SK-N-SH treated with all-trans-retinoic acid at 6 μM for 48 hours (cell line): ENCODE results near the gene CRELD2.

ENCODE experiments used
- ATAC-seq: fragments of 200-7000 bp; cut with Tn5 transposase; 3 replicates; pipeline ENCODE4 v1.9.1; 2020; ENCODE audit warnings: mild to moderate bottlenecking, moderate library complexity
- BACH2 ChIP-seq: fragments of 250-450 bp; sonication (Bioruptor Pico); IDR thresholded peaks from 2 replicates; pipeline ENCODE4 v1.9.0; 2021; ENCODE audit warnings: mild to moderate bottlenecking, borderline replicate concordance
- CREB5 ChIP-seq: fragments of 250-450 bp; sonication (Bioruptor Pico); IDR thresholded peaks from 2 replicates; pipeline ENCODE4 v1.5.1; 2020; ENCODE audit warnings: low read depth, mild to moderate bottlenecking, moderate library complexity
- CSDC2 ChIP-seq: fragments of 250-450 bp; sonication (Bioruptor Pico); IDR thresholded peaks from 2 replicates; pipeline ENCODE4 v1.5.0; 2020; ENCODE audit warnings: mild to moderate bottlenecking, moderate library complexity
- CSRNP3 ChIP-seq: fragments of 250-450 bp; sonication (Bioruptor Pico); IDR thresholded peaks from 2 replicates; pipeline ENCODE4 v1.5.1; 2021; ENCODE audit warnings: mild to moderate bottlenecking, moderate library complexity
- ESRRG ChIP-seq: fragments of 250-450 bp; sonication (Bioruptor Pico); IDR thresholded peaks from 2 replicates; pipeline ENCODE4 v1.6.1; 2021; ENCODE audit warnings: mild to moderate bottlenecking
- GLIS3 ChIP-seq: fragments of 250-450 bp; sonication (Bioruptor Pico); IDR thresholded peaks from 2 replicates; pipeline ENCODE4 v1.5.0; 2020; ENCODE audit warnings: mild to moderate bottlenecking, moderate library complexity
- ISL1 ChIP-seq: fragments of 250-450 bp; sonication (Bioruptor Pico); IDR thresholded peaks from 2 replicates; pipeline ENCODE4 v2.1.2; 2022; ENCODE audit warnings: mild to moderate bottlenecking, moderate library complexity
- OSR1 ChIP-seq: fragments of 250-450 bp; sonication (Bioruptor Pico); IDR thresholded peaks from 2 replicates; pipeline ENCODE4 v1.8.0; 2022; ENCODE audit warnings: moderate library complexity, mild to moderate bottlenecking, inconsistent platforms
- PATZ1 ChIP-seq: fragments of 250-450 bp; sonication (Bioruptor Pico); IDR thresholded peaks from 2 replicates; pipeline ENCODE4 v1.8.0; 2020; ENCODE audit warnings: mild to moderate bottlenecking, moderate library complexity, borderline replicate concordance
- PPARA ChIP-seq: fragments of 250-450 bp; sonication (Bioruptor Pico); IDR thresholded peaks from 2 replicates; pipeline ENCODE4 v1.5.0; 2020; ENCODE audit warnings: mild to moderate bottlenecking, borderline replicate concordance
- RARB ChIP-seq: fragments of 250-450 bp; sonication (Bioruptor Pico); IDR thresholded peaks from 2 replicates; pipeline ENCODE4 v1.8.0; 2021; ENCODE audit warnings: mild to moderate bottlenecking, moderate library complexity
- SNAI2 ChIP-seq: fragments of 250-450 bp; sonication (Bioruptor Pico); IDR thresholded peaks from 2 replicates; pipeline ENCODE4 v1.5.0; 2020; ENCODE audit warnings: mild to moderate bottlenecking, moderate library complexity
- TCF4 ChIP-seq: fragments of 250-450 bp; sonication (Bioruptor Pico); IDR thresholded peaks from 2 replicates; pipeline ENCODE4 v1.8.0; 2021; ENCODE audit warnings: mild to moderate bottlenecking, moderate library complexity, borderline replicate concordance
- TOX ChIP-seq: fragments of 250-450 bp; sonication (Bioruptor Pico); IDR thresholded peaks from 2 replicates; pipeline ENCODE4 v1.8.0; 2021; ENCODE audit warnings: mild to moderate bottlenecking, moderate library complexity, borderline replicate concordance
- ZC3H10 ChIP-seq: fragments of 250-450 bp; sonication (Bioruptor Pico); IDR thresholded peaks from 2 replicates; pipeline ENCODE4 v1.5.1; 2021; ENCODE audit warnings: mild to moderate bottlenecking, moderate library complexity
- ZFP3 ChIP-seq: fragments of 250-450 bp; sonication (Bioruptor Pico); IDR thresholded peaks from 2 replicates; pipeline ENCODE4 v1.5.0; 2020; ENCODE audit warnings: mild to moderate bottlenecking, moderate library complexity
- ZFP30 ChIP-seq: fragments of 450-650 bp; formaldehyde crosslinking; IDR thresholded peaks from 2 replicates; pipeline ENCODE4 v1.5.0; 2022; ENCODE audit warnings: mild to moderate bottlenecking, moderate library complexity
- ZNF565 ChIP-seq: fragments of 450-650 bp; formaldehyde crosslinking; conservative IDR thresholded peaks from 2 replicates; pipeline ENCODE4 v1.5.0; 2020; ENCODE audit warnings: low read depth, mild to moderate bottlenecking, moderate library complexity
- ZNF70 ChIP-seq: fragments of 450-650 bp; formaldehyde crosslinking; IDR thresholded peaks from 2 replicates; pipeline ENCODE4 v1.5.0; 2020; ENCODE audit warnings: mild to moderate bottlenecking, moderate library complexity
- ZNF8 ChIP-seq: fragments of 450-650 bp; formaldehyde crosslinking; IDR thresholded peaks from 2 replicates; pipeline ENCODE4 v1.5.0; 2020; ENCODE audit warnings: mild to moderate bottlenecking, moderate library complexity
- TF ChIP-seq, protein P1 (sequence below): fragments of 250-450 bp; sonication (Bioruptor Pico); IDR thresholded peaks from 2 replicates; pipeline ENCODE4 v1.8.0; 2021; ENCODE audit warnings: low read depth, mild to moderate bottlenecking, moderate library complexity, borderline replicate concordance
- TF ChIP-seq, protein P2 (sequence below): fragments of 250-450 bp; sonication (Bioruptor Pico); IDR thresholded peaks from 2 replicates; pipeline ENCODE4 v1.5.0; 2020; ENCODE audit warnings: mild to moderate bottlenecking, moderate library complexity

Gene CRELD2

DNA sequence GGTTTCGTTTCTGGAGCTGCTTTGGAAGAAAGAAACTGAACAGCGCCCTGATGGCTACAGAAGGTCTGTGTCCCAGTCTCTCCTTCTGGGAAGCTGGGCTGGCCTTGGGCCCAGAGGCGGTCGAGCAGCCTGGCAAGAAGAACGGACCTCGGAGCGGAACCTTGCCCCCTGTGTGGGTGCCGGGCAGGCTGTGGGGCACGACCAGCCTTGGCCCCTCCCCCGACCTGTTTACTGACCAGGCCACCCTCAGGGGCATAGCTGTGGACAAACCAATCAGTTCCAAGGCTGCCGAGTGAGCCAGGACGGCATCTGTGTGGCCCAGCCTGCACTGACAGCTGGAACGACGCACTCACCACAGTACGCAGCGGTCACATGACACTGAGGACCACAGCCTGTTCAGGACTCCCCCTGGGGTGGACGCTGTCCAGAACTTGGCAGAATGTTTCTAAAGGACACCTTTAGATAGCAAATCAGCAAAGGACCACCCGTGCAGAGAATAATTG, 49.3 kb downstream of the CRELD2 start:
- no peak for ATAC-seq
- TF ChIP-seq ZC3H10 (CRISPR knock-in tag), result no peak
- no peak for TF ChIP-seq PATZ1 (CRISPR knock-in tag)
- TF ChIP-seq CSDC2 (CRISPR knock-in tag), result no peak
- TF ChIP-seq ZFP30, result no peak
- TF ChIP-seq ZNF565, result no peak
- no peak for TF ChIP-seq RARB (CRISPR knock-in tag)
- TF ChIP-seq CSRNP3 (CRISPR knock-in tag), result no peak
- TF ChIP-seq ZNF70 (CRISPR knock-in tag), result no peak
- no peak for TF ChIP-seq GLIS3 (CRISPR knock-in tag)
- TF ChIP-seq SNAI2 (CRISPR knock-in tag), result no peak
- no peak for TF ChIP-seq ZFP3 (CRISPR knock-in tag)
- TF ChIP-seq TCF4, result no peak
- TF ChIP-seq ZNF8, result no peak
- no peak for TF ChIP-seq OSR1
- TF ChIP-seq ISL1, result no peak
- no peak for TF ChIP-seq BACH2 (CRISPR knock-in tag)
- no peak for TF ChIP-seq PPARA (CRISPR knock-in tag)
- TF ChIP-seq, protein P1, sequence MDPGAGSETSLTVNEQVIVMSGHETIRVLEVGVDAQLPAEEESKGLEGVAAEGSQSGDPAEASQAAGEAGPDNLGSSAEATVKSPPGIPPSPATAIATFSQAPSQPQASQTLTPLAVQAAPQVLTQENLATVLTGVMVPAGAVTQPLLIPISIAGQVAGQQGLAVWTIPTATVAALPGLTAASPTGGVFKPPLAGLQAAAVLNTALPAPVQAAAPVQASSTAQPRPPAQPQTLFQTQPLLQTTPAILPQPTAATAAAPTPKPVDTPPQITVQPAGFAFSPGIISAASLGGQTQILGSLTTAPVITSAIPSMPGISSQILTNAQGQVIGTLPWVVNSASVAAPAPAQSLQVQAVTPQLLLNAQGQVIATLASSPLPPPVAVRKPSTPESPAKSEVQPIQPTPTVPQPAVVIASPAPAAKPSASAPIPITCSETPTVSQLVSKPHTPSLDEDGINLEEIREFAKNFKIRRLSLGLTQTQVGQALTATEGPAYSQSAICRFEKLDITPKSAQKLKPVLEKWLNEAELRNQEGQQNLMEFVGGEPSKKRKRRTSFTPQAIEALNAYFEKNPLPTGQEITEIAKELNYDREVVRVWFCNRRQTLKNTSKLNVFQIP (CRISPR knock-in tag), result no peak
- TF ChIP-seq, protein P2, sequence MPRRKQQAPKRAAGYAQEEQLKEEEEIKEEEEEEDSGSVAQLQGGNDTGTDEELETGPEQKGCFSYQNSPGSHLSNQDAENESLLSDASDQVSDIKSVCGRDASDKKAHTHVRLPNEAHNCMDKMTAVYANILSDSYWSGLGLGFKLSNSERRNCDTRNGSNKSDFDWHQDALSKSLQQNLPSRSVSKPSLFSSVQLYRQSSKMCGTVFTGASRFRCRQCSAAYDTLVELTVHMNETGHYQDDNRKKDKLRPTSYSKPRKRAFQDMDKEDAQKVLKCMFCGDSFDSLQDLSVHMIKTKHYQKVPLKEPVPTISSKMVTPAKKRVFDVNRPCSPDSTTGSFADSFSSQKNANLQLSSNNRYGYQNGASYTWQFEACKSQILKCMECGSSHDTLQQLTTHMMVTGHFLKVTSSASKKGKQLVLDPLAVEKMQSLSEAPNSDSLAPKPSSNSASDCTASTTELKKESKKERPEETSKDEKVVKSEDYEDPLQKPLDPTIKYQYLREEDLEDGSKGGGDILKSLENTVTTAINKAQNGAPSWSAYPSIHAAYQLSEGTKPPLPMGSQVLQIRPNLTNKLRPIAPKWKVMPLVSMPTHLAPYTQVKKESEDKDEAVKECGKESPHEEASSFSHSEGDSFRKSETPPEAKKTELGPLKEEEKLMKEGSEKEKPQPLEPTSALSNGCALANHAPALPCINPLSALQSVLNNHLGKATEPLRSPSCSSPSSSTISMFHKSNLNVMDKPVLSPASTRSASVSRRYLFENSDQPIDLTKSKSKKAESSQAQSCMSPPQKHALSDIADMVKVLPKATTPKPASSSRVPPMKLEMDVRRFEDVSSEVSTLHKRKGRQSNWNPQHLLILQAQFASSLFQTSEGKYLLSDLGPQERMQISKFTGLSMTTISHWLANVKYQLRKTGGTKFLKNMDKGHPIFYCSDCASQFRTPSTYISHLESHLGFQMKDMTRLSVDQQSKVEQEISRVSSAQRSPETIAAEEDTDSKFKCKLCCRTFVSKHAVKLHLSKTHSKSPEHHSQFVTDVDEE (CRISPR knock-in tag), result no peak

- no peak for TF ChIP-seq SNAI2 (CRISPR knock-in tag)
- TF ChIP-seq, protein P2 (CRISPR knock-in tag), result no peak
- TF ChIP-seq RARB (CRISPR knock-in tag), result no peak
- no peak for TF ChIP-seq ZFP3 (CRISPR knock-in tag)
- TF ChIP-seq ESRRG (CRISPR knock-in tag), result no peak
- TF ChIP-seq ZNF565, result no peak
- no peak for TF ChIP-seq GLIS3 (CRISPR knock-in tag)
- no peak for TF ChIP-seq CSDC2 (CRISPR knock-in tag)
- TF ChIP-seq TOX, result no peak
- TF ChIP-seq PPARA (CRISPR knock-in tag), result no peak
- TF ChIP-seq ZNF70 (CRISPR knock-in tag), result no peak
- TF ChIP-seq, protein P1 (CRISPR knock-in tag), result no peak
- no peak for TF ChIP-seq ISL1
- TF ChIP-seq ZFP30, result no peak
- TF ChIP-seq ZC3H10 (CRISPR knock-in tag), result no peak
- TF ChIP-seq OSR1, result no peak
- no peak for TF ChIP-seq CREB5 (CRISPR knock-in tag)
- no peak for ATAC-seq
Observed at GRCh38 chr22:49968313-49968830, 49.9 kb downstream of the CRELD2 start.
